Astrocyte (in vitro differentiated cells and primary cell): ENCODE results near the gene MASP1.

ENCODE experiments used
- EZH2 ChIP-seq: IDR thresholded peaks from 2 replicates; pipeline ENCODE4 v1.6.1; 2012; ENCODE audit warnings: mild to moderate bottlenecking, low read length, inconsistent platforms; ENCODE audit not compliant: insufficient read depth
- TF ChIP-seq, protein P1 (sequence below): IDR thresholded peaks from 2 replicates; pipeline ENCODE4 v1.5.1; 2011; ENCODE audit warnings: low read depth, mild to moderate bottlenecking, inconsistent platforms, low read length, moderate library complexity; ENCODE audit not compliant: insufficient read depth

DNA sequence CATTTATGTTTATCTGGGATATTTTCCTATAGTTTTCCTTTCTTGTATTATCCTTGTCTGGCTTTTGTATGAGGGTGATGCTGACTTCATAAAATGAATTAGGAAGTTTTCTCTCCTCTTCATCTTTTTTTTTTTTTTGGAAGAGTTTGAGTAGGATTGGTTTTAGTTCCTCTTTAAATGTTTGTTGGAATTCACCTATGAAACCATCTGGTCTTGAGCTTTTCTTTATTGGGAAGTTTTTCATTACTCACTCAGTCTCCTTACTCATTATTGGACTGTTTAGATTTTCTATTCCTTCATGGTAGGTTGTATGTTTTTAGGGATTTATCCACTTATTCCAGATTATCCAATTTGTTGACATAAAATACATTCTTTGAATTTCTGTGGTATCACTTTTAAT is 18.7 kb upstream of the MASP1 start:
- TF ChIP-seq, protein P1, sequence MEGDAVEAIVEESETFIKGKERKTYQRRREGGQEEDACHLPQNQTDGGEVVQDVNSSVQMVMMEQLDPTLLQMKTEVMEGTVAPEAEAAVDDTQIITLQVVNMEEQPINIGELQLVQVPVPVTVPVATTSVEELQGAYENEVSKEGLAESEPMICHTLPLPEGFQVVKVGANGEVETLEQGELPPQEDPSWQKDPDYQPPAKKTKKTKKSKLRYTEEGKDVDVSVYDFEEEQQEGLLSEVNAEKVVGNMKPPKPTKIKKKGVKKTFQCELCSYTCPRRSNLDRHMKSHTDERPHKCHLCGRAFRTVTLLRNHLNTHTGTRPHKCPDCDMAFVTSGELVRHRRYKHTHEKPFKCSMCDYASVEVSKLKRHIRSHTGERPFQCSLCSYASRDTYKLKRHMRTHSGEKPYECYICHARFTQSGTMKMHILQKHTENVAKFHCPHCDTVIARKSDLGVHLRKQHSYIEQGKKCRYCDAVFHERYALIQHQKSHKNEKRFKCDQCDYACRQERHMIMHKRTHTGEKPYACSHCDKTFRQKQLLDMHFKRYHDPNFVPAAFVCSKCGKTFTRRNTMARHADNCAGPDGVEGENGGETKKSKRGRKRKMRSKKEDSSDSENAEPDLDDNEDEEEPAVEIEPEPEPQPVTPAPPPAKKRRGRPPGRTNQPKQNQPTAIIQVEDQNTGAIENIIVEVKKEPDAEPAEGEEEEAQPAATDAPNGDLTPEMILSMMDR = no peak
- TF ChIP-seq EZH2 = no peak
